ENCODE measurements around the gene SNED1. TPM values are rescaled to one million over a fixed set of nuclear protein-coding genes. Genes with fewer than 3 reads are reported as not detected.

Gene SNED1
- total RNA-seq, 2 experiments from 2014 or later, result 1.4 to 1.8 TPM

- Mint-ChIP-seq H3K4me3 (no peak overlapping the region), H3K27ac (no peak overlapping the region), H3K4me1 (ENCODE audit: low read depth) (peaks cover 3% of the 10 kb centered on the region), H3K27me3 (peaks cover 6% of the 10 kb centered on the region), H3K9me3 (no peaks in the 10 kb centered on the region), H3K36me3 (ENCODE audit: low read depth) (no peaks in the 10 kb centered on the region)
- ChIA-PET POLR2A (no interaction called here), CTCF (no interaction called here)
- DNase-seq (peak; percentile 30), ATAC-seq (no peak)
- intact Hi-C loops (cut with micrococcal nuclease), result no loop called here
- TF ChIP-seq CTCF (IDR thresholded peaks at IDR 0.05), result no peak
Measured at GRCh38 chr2:240992572-240993291, 5.7 kb upstream of the SNED1 start.

GRCh38 chr2:240993446-240994170 is 4.8 kb upstream of the SNED1 start:
- peaks cover 3% of the 10 kb centered on the region for H3K4me1 Mint-ChIP-seq (ENCODE audit: low read depth)
- no peak overlapping the region for H3K4me3 Mint-ChIP-seq
- no peaks in the 10 kb centered on the region for H3K36me3 Mint-ChIP-seq (ENCODE audit: low read depth)
- DNase-seq, result no peak
- no peak for ATAC-seq
- ChIA-PET POLR2A (interaction anchor here (0.6 kb wide), 1 partner anchor 70 kb away, joined by 3 read pairs; no protein-coding TSS in a partner anchor), CTCF (no interaction called here)
- H3K27ac Mint-ChIP-seq, result no peak overlapping the region
- TF ChIP-seq CTCF (IDR thresholded peaks at IDR 0.05), result no peak
- intact Hi-C loops (cut with micrococcal nuclease), result no loop called here
- no peaks in the 10 kb centered on the region for H3K9me3 Mint-ChIP-seq
- H3K27me3 Mint-ChIP-seq, result peaks cover 6% of the 10 kb centered on the region

GRCh38 chr2:240994171-240994896 is 4.1 kb upstream of the SNED1 start:
- Mint-ChIP-seq H3K36me3 (ENCODE audit: low read depth) (no peaks in the 10 kb centered on the region), H3K27ac (no peak overlapping the region), H3K27me3 (peaks cover 6% of the 10 kb centered on the region), H3K4me1 (ENCODE audit: low read depth) (peaks cover 3% of the 10 kb centered on the region), H3K9me3 (no peaks in the 10 kb centered on the region), H3K4me3 (no peak overlapping the region)
- ATAC-seq (no peak), DNase-seq (no peak)
- POLR2A ChIA-PET, result interaction anchor here (0.6 kb wide), 1 partner anchor 69 kb away, joined by 3 read pairs; no protein-coding TSS in a partner anchor
- intact Hi-C loops (cut with micrococcal nuclease), result no loop called here
- TF ChIP-seq CTCF (IDR thresholded peaks at IDR 0.05), result no peak
- CTCF ChIA-PET, result no interaction called here

GRCh38 chr2:240995041-240996021 is 3.1 kb upstream of the SNED1 start:
- Mint-ChIP-seq H3K4me3 (no peak overlapping the region), H3K9me3 (no peaks in the 10 kb centered on the region), H3K27me3 (peaks cover 15% of the 10 kb centered on the region), H3K36me3 (ENCODE audit: low read depth) (no peaks in the 10 kb centered on the region), H3K27ac (no peak overlapping the region), H3K4me1 (ENCODE audit: low read depth) (peaks cover 6% of the 10 kb centered on the region)
- DNase-seq (no peak), ATAC-seq (no peak)
- ChIA-PET CTCF (interaction anchor here (0.6 kb wide), 1 partner anchor 85 kb away, joined by 3 read pairs; no protein-coding TSS in a partner anchor), POLR2A (no interaction called here)
- intact Hi-C loops (cut with micrococcal nuclease), result no loop called here
- TF ChIP-seq CTCF (IDR thresholded peaks at IDR 0.05), result no peak

All from activated CD8-positive, alpha-beta T cell treated with anti-CD3 and anti-CD28 coated beads for 36 hours (primary cell).